Measurements from ENCODE around the gene LRRC34.

DNA sequence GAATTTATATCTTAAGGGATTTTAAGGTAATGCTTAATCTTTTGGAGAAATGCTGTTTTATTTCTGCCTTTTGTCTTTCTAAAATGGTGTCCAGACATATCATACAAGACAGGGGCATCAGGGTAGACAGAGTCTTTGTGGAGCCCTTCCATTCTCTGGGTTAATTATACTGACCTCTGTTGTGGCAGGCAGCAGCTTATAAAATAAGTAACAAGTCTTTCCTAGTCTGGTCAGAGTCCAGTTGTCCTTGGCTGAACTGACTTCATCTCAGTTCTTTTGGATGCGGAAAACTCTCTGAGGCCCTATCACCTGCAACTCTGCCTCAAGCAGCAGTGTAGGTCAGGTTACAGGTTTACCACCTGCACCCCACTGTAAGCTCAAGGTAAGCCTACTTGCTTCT is 20.3 kb downstream of the LRRC34 start:
- TF ChIP-seq POLR2AphosphoS5 (IDR thresholded peaks at IDR 0.05; ENCODE audit: low read depth, low read length): no peak
- no peak for TF ChIP-seq TAF1 (IDR thresholded peaks at IDR 0.05; ENCODE audit: low read depth, low read length)
- TF ChIP-seq POLR2A (IDR thresholded peaks at IDR 0.05; ENCODE audit: low read depth, low read length): no peak
- no peak for TF ChIP-seq PAX5 (IDR thresholded peaks at IDR 0.05; ENCODE audit: insufficient read depth, low read length, severe bottlenecking)
- TF ChIP-seq POU2F2 (IDR thresholded peaks at IDR 0.05; ENCODE audit: low read depth, low read length): no peak
- no peak for TF ChIP-seq SPI1 (IDR thresholded peaks at IDR 0.05; ENCODE audit: low read depth, low read length)
